A673 (cell line): ENCODE results near the gene SPIRE1.
"Not testable (repeated sequence)": the region's sequence is repeated elsewhere in the genome, so short reads cannot be mapped to it uniquely, and the experiment has no call there.

Experiments
- EZH2 ChIP-seq: fragments of 200-600 bp; sonication (generic); IDR thresholded peaks from 2 replicates; pipeline ENCODE4 v1.6.1; 2017; ENCODE audit warnings: borderline replicate concordance, low read depth, mild to moderate bottlenecking, mixed read lengths, antibody characterized with exemption, low read length; ENCODE audit not compliant: poor library complexity, severe bottlenecking
- TF ChIP-seq, protein P1 (sequence below): fragments of 300-800, 200-600 bp; sonication (generic); conservative IDR thresholded peaks from 2 replicates; pipeline ENCODE4 v1.5.1; 2017; ENCODE audit warnings: low read depth, mild to moderate bottlenecking, antibody characterized with exemption, low read length, moderate library complexity, mixed read lengths

DNA sequence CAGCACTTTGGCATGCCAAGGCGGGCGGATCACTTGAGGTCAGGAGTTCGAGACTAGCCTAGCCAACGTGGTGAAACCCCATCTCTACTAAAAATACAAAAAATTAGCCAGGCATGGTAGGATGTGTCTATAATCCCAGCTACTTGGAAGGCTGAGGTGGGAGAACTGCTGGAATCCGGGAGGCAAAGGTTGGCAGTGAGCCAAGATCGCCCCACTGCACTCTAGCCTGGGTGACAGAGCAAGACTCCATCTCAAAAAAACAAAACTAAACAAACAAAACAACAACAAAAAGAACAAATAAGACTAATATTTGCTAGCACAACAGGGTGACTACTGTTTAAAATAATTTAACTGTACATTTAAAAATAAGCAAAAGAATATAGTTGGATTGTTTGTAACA, 97.3 kb downstream of the SPIRE1 start:
- TF ChIP-seq, protein P1, sequence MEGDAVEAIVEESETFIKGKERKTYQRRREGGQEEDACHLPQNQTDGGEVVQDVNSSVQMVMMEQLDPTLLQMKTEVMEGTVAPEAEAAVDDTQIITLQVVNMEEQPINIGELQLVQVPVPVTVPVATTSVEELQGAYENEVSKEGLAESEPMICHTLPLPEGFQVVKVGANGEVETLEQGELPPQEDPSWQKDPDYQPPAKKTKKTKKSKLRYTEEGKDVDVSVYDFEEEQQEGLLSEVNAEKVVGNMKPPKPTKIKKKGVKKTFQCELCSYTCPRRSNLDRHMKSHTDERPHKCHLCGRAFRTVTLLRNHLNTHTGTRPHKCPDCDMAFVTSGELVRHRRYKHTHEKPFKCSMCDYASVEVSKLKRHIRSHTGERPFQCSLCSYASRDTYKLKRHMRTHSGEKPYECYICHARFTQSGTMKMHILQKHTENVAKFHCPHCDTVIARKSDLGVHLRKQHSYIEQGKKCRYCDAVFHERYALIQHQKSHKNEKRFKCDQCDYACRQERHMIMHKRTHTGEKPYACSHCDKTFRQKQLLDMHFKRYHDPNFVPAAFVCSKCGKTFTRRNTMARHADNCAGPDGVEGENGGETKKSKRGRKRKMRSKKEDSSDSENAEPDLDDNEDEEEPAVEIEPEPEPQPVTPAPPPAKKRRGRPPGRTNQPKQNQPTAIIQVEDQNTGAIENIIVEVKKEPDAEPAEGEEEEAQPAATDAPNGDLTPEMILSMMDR: not testable (repeated sequence)
- not testable (repeated sequence) for TF ChIP-seq EZH2
